Eye (tissue), 1 donor: Measurements from ENCODE around the gene SLC38A4.

Experiments
- DNase-seq: peaks from one replicate; pipeline ENCODE4 v3.0.0-alpha.2; 2015

The SLC38A4 gene

DNA sequence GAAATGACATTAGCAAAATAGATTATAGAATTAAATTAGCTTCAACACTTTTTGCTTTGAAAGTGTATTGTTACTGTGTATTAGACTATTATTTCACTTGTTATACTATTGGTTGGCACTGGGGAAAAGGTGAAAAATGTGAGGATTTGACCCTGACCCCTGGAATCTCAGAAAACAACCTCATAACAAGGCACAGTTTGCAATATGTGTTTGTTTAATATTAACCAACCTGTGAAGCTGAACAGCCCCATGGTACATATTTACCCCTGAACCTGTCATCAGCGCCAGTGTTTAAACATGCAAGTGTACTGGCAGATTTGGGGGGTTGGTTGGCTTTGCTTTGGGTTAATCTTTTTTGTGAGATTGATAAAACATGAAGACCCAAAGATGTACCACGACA, 11.7 kb downstream of the SLC38A4 start:
- no peak for DNase-seq

DNA sequence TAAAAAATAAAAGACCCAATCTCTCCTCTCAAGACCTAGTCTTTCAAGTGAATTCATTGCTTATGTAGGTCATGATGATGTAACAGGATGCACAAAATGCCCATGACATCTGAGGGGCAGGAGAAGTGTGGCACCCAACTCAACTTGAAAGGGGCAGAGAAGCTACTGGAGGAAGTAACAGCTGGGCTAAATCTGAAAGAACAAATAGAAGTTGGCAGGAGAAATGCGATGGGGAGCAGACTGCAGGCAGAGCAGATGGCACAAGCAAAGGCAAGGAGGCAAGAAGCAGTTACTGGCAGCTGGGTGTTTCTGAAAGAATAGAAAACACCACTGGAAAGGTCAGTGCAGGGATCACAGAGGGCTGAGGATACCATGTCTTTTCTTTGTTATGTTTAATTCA, 14.6 kb downstream of the SLC38A4 start:
- peak; percentile 78 for DNase-seq

- no peak for DNase-seq
Observed at GRCh38 chr12:46808955-46809697, 16.7 kb downstream of the SLC38A4 start.

GRCh38 chr12:46808317-46808716, 17.5 kb downstream of the SLC38A4 start:
- DNase-seq = no peak

GRCh38 chr12:46804054-46804453, 21.7 kb downstream of the SLC38A4 start:
- DNase-seq = no peak

GRCh38 chr12:46803517-46803916, 22.3 kb downstream of the SLC38A4 start:
- DNase-seq = no peak

GRCh38 chr12:46801293-46801692, 24.5 kb downstream of the SLC38A4 start:
- no peak for DNase-seq

- DNase-seq = no peak
Observed at GRCh38 chr12:46800160-46800559, 25.6 kb downstream of the SLC38A4 start.

DNA sequence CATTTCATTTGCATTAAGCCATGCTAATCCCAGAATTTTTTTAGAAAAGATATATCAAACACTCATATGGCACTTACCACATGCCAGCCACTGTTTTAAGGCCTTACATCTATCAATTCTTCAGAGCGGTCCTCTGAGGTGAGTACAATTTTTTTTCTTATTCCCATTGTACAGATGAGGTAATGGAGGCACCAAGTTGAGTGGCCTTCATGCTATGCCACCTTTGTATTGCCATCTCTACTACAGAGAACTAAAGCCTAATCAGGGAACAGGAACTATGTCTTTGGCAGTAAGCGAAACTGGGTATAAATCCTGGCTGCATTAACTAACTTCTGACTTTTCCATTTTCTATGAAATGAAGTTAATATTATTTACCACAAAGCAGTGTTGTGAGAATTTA, 27.1 kb downstream of the SLC38A4 start:
- no peak for DNase-seq

- DNase-seq = no peak
Observed at GRCh38 chr12:46798056-46798455, 27.7 kb downstream of the SLC38A4 start.

- no peak for DNase-seq
Observed at GRCh38 chr12:46795988-46796387, 29.8 kb downstream of the SLC38A4 start.

DNA sequence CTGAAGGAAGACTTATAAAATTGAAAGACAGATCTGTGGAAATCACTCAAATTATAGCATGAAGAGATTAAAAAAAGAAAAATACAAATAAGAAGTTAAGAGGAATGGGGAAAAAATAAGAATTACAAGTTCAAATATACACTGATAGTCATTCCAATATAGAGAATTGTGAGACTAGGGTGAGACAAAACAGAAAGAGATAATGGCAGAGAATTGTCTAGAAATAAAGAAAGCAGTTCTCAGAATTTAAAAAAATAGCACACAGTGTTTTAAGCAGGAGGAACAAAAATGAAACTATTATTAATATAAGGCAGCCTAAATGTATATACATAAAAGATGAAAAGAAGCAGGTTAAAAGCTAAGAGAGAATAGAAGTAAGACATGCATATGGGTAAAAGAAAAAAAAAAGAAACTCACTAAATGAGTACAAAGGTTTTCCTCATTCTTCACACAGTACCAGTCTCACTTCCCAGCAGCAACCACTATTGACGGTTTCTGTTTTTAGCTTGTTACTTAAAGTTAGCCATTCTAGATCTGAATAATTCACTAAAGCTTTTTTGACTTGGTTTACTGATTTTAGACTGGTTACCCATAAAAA, 31.1 kb downstream of the SLC38A4 start:
- no peak for DNase-seq

GRCh38 chr12:46792925-46793324, 32.9 kb downstream of the SLC38A4 start:
- no peak for DNase-seq

- no peak for DNase-seq
Observed at GRCh38 chr12:46790066-46790465, 35.7 kb downstream of the SLC38A4 start.

- no peak for DNase-seq
Observed at GRCh38 chr12:46788072-46788887, 37.5 kb downstream of the SLC38A4 start.

DNA sequence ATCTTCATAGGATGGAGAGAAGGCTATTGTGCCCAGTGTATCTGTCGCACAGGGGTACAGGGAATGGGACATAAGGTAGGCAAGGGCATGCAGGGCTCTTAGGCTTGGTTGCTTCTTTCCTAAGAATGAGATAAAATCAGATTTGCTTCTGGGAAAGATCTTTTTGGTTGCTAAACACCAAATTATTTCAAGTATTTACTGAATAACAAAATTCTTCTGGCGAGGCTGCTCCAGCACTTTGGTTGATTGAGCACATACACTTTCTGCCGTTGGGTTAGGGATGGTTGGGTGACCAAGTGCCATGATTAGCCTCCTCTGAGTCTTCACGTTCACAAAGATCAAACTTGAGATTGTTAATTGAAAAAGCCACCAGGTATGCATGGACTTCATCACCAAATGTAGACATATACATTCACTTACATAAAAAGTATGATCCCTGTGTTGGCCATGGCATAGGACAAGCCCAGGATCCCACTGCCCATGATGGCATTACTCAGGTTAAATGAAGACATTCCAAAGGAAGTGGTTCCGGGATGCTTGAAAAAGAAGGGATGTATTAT, 38.2 kb downstream of the SLC38A4 start:
- no peak for DNase-seq

DNA sequence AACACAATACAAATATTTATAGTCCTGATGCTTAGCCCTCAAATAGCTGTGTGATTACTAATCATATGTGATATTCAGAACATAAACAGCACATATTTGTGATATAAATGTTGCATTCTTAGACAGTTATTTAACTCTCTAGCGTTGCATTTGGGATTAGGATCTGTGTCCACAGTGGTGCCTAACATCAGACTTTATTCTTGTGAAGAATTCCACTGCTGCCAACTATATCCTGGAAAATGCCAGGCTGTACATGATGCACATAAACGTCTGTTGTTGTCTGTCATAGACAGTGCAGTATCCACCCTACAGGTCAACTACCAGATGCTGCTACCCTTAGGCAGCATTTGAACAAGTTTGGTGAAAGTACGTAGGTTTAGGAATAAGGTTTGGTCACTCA, 39.0 kb downstream of the SLC38A4 start:
- DNase-seq = no peak

DNA sequence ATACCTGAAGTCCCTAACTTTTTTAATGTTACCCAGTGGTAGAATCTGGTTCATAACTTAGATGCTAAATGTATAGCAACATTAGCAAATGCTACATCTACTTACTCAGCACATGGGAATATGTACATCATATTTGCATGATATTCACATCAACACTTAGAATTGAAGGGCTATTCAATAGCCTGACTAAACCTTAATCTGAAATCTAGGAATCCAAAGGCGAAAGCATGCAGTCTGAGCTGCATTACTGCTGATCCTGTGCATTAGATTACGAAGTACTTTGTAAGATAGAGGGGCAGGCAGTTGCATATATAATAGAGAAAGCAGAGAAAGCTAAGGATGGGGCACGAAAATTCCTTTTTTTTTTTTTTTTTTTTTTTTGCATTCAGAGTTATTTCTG, 40.4 kb downstream of the SLC38A4 start:
- DNase-seq = no peak

DNA sequence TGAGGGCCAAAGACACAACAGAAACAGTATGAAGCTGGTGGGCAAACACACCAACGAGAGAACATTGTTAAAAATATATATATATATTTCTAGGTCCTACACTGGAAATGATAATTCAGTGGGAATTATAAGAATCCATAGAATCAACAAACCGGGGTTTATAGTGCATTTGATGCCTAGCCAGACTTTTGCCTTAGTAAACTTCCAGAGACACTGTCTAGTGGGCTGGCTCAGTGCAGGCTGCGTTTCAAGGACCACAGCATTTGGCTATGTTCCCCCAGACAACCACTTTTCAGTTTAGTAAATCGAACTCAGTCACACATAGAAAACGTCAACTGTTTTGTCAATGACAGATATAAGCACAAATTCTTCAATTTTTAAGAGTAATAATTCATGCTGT, 41.9 kb downstream of the SLC38A4 start:
- DNase-seq = no peak

DNA sequence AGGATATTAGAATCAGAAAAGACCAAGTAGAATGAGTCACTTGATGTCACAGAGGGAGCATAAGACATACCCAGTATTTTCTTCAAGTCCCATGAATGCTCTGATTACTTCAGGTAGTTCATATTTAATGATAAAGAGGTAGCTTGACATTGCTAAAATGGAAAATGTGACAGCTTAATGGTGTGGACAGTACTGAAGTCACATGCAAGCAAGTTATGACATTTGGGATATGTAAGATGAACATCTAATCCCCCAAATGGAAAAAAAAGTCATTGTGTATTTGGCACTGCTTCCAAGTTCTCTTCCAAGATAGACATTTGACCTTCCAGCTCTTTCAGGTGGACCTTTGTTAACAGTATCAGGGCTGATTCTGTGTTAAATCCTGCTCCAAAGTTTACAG, 45.9 kb downstream of the SLC38A4 start:
- DNase-seq = no peak

DNA sequence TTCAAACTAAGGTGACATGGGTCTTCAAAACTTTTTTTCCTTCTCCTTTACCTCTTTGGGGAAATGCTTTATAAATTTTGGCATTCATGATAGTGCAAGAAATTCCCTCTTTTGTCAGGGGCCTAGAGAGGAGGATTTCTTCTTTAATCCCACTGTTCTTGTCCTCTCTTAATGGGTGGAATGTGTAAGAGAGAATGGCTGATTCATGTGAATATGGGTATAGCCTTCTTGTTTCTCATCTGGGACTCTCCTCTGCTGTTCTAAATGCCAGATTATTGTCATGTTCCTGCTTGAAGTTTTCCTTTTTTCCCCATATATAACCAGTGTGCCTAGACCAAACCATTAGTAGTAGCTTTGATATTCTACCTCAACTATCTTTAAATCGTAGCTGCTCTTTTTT, 46.7 kb downstream of the SLC38A4 start:
- DNase-seq = no peak

GRCh38 chr12:46778415-46778814, 47.4 kb downstream of the SLC38A4 start:
- DNase-seq = no peak

GRCh38 chr12:46777587-46777986, 48.2 kb downstream of the SLC38A4 start:
- DNase-seq = no peak

- no peak for DNase-seq
Observed at GRCh38 chr12:46775796-46776195, 50.0 kb downstream of the SLC38A4 start.
